HEK293 (cell line): ENCODE measurements around the gene DNAL4.
A peak's percentile ranks its signal among the peaks of the same experiment; 100 is the strongest.

Experiments
- HOXC10 ChIP-seq: sonication (generic); formaldehyde crosslinking; IDR thresholded peaks from 2 replicates; pipeline ENCODE4 v1.8.1; 2023; ENCODE audit warnings: mild to moderate bottlenecking, missing genetic modification reagents
- IKZF3 ChIP-seq: fragments of 450-650 bp; IDR thresholded peaks from 2 replicates; pipeline ENCODE4 v1.5.0; 2018; ENCODE audit warnings: missing biosample characterization, mild to moderate bottlenecking, missing genetic modification characterization, moderate library complexity
- MZF1 ChIP-seq: fragments of 450-650 bp; formaldehyde crosslinking; IDR thresholded peaks from 2 replicates; pipeline ENCODE4 v1.5.1; 2017; ENCODE audit warnings: missing biosample characterization, missing genetic modification characterization, borderline replicate concordance
- ZNF157 ChIP-seq: fragments of 450-650 bp; formaldehyde crosslinking; IDR thresholded peaks from 2 replicates; pipeline ENCODE4 v1.5.1; 2016; ENCODE audit warnings: missing biosample characterization, missing genetic modification characterization
- ZNF169 ChIP-seq: fragments of 450-650 bp; formaldehyde crosslinking; IDR thresholded peaks from 2 replicates; pipeline ENCODE4 v1.5.1; 2016; ENCODE audit warnings: missing biosample characterization, missing genetic modification characterization
- ZNF202 ChIP-seq: fragments of 450-650 bp; formaldehyde crosslinking; IDR thresholded peaks from 2 replicates; pipeline ENCODE4 v1.5.1; 2016; ENCODE audit warnings: missing biosample characterization, missing genetic modification characterization, borderline replicate concordance
- ZNF221 ChIP-seq: fragments of 450-650 bp; formaldehyde crosslinking; IDR thresholded peaks from 2 replicates; pipeline ENCODE4 v1.5.1; 2017; ENCODE audit warnings: missing biosample characterization, missing genetic modification characterization, borderline replicate concordance
- ZNF266 ChIP-seq: fragments of 450-650 bp; formaldehyde crosslinking; IDR thresholded peaks from 2 replicates; pipeline ENCODE4 v1.5.1; 2016; ENCODE audit warnings: missing biosample characterization, missing genetic modification characterization, low read depth
- ZNF354C ChIP-seq: fragments of 450-650 bp; formaldehyde crosslinking; IDR thresholded peaks from 2 replicates; pipeline ENCODE4 v1.5.1; 2016; ENCODE audit warnings: missing biosample characterization, missing genetic modification characterization, low read depth, borderline replicate concordance
- ZNF366 ChIP-seq: fragments of 450-650 bp; formaldehyde crosslinking; conservative IDR thresholded peaks from 2 replicates; pipeline ENCODE4 v1.5.1; 2016; ENCODE audit warnings: missing biosample characterization, missing genetic modification characterization
- ZNF544 ChIP-seq: fragments of 450-650 bp; formaldehyde crosslinking; IDR thresholded peaks from 2 replicates; pipeline ENCODE4 v1.5.0; 2017; ENCODE audit warnings: missing biosample characterization, missing genetic modification characterization
- ZNF549 ChIP-seq: fragments of 450-650 bp; IDR thresholded peaks from 2 replicates; pipeline ENCODE4 v1.5.1; 2018; ENCODE audit warnings: missing biosample characterization, missing genetic modification characterization, mild to moderate bottlenecking, inconsistent platforms, moderate library complexity
- ZNF585B ChIP-seq: fragments of 450-650 bp; formaldehyde crosslinking; IDR thresholded peaks from 2 replicates; pipeline ENCODE4 v1.5.1; 2016; ENCODE audit warnings: missing biosample characterization, missing genetic modification characterization
- ZNF610 ChIP-seq: fragments of 450-650 bp; formaldehyde crosslinking; IDR thresholded peaks from 2 replicates; pipeline ENCODE4 v1.5.1; 2016; ENCODE audit warnings: missing biosample characterization, missing genetic modification characterization, borderline replicate concordance
- ZNF747 ChIP-seq: fragments of 450-650 bp; formaldehyde crosslinking; IDR thresholded peaks from 2 replicates; pipeline ENCODE4 v1.5.1; 2016; ENCODE audit warnings: missing biosample characterization, missing genetic modification characterization
- ZNF785 ChIP-seq: fragments of 450-650 bp; formaldehyde crosslinking; IDR thresholded peaks from 2 replicates; pipeline ENCODE4 v1.5.1; 2016; ENCODE audit warnings: missing biosample characterization, missing genetic modification characterization
- ZNF837 ChIP-seq: fragments of 450-650 bp; formaldehyde crosslinking; IDR thresholded peaks from 2 replicates; pipeline ENCODE4 v1.5.1; 2016; ENCODE audit warnings: missing biosample characterization, missing genetic modification characterization
- TF ChIP-seq, protein P1 (sequence below): fragments of 450-650 bp; formaldehyde crosslinking; IDR thresholded peaks from 2 replicates; pipeline ENCODE4 v1.5.0; 2017; ENCODE audit warnings: missing biosample characterization, missing genetic modification characterization, borderline replicate concordance
- TF ChIP-seq, protein P2 (sequence below): fragments of 450-650 bp; formaldehyde crosslinking; IDR thresholded peaks from 2 replicates; pipeline ENCODE4 v1.5.1; 2016; ENCODE audit warnings: missing biosample characterization, missing genetic modification characterization
- TF ChIP-seq, protein P3 (sequence below): fragments of 450-650 bp; formaldehyde crosslinking; IDR thresholded peaks from 2 replicates; pipeline ENCODE4 v1.5.1; 2016; ENCODE audit warnings: missing biosample characterization, missing genetic modification characterization, borderline replicate concordance
- TF ChIP-seq, protein P4 (sequence below): fragments of 450-650 bp; IDR thresholded peaks from 2 replicates; pipeline ENCODE4 v1.5.1; 2018; ENCODE audit warnings: missing biosample characterization, missing genetic modification characterization
- TF ChIP-seq, protein P5 (sequence below): fragments of 450-650 bp; formaldehyde crosslinking; IDR thresholded peaks from 2 replicates; pipeline ENCODE4; 2016; ENCODE audit warnings: missing biosample characterization, missing genetic modification characterization
- TF ChIP-seq, protein P6 (sequence below): fragments of 450-650 bp; formaldehyde crosslinking; IDR thresholded peaks from 2 replicates; pipeline ENCODE4 v1.5.1; 2016; ENCODE audit warnings: missing biosample characterization, missing genetic modification characterization, low read depth
- TF ChIP-seq, protein P7 (sequence below): fragments of 450-650 bp; formaldehyde crosslinking; IDR thresholded peaks from 2 replicates; pipeline ENCODE4 v1.5.1; 2017; ENCODE audit warnings: missing biosample characterization, missing genetic modification characterization

The DNAL4 gene

DNA sequence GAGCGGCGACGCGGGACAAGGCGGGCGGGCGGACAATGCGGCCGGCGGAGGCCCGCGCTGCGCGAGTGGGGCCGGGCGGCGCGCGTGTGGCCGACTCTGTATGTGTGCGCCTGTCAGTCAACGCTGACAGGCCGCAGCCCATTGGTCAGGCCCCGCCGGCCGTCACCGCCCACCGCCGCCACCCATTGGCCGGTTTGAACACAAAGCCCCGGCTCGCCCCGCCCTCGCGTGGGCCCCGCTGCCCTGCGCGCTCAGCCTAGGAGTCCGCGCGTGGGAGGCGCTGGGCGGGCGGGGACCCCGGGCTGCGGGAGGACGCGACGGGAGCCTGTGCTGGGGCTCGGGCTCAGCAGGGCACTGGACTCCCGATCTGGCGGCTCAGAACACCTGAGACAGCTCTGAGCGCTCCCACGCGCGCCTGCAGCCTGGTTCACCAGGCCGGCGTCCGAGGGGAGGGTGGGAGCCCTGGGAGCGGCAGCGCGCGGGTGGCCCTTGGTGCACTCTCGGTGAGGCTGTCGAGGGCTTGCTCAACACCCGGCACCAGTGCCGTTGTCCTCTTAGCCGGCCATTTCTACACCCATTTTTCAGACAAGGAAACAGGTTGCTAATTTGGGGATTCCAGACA is 37.9 kb downstream of the DNAL4 start, which contains the start of gene SUN2 (continued):
- TF ChIP-seq ZNF544 (tag by site-specific recombination): no peak
- no peak for TF ChIP-seq ZNF169 (tag by site-specific recombination)
- TF ChIP-seq ZNF610 (tag by site-specific recombination): no peak
- TF ChIP-seq ZNF549 (tag by site-specific recombination): no peak
- peak; percentile 74; the same call in 1 of the 2 replicates for TF ChIP-seq ZNF785 (tag by site-specific recombination)
- TF ChIP-seq, protein P1, sequence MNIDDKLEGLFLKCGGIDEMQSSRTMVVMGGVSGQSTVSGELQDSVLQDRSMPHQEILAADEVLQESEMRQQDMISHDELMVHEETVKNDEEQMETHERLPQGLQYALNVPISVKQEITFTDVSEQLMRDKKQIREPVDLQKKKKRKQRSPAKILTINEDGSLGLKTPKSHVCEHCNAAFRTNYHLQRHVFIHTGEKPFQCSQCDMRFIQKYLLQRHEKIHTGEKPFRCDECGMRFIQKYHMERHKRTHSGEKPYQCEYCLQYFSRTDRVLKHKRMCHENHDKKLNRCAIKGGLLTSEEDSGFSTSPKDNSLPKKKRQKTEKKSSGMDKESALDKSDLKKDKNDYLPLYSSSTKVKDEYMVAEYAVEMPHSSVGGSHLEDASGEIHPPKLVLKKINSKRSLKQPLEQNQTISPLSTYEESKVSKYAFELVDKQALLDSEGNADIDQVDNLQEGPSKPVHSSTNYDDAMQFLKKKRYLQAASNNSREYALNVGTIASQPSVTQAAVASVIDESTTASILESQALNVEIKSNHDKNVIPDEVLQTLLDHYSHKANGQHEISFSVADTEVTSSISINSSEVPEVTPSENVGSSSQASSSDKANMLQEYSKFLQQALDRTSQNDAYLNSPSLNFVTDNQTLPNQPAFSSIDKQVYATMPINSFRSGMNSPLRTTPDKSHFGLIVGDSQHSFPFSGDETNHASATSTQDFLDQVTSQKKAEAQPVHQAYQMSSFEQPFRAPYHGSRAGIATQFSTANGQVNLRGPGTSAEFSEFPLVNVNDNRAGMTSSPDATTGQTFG (tag by site-specific recombination): no peak
- TF ChIP-seq IKZF3 (tag by site-specific recombination): no peak
- TF ChIP-seq HOXC10 (CRISPR knock-in tag): 0 out of 2 replicates have a peak, but pooled peaks have one; percentile 78
- no peak for TF ChIP-seq ZNF585B (tag by site-specific recombination)
- TF ChIP-seq ZNF354C (tag by site-specific recombination): no peak
- TF ChIP-seq ZNF366 (tag by site-specific recombination): no peak
- no peak for TF ChIP-seq ZNF157 (tag by site-specific recombination)
- TF ChIP-seq ZNF202 (tag by site-specific recombination): no peak
- TF ChIP-seq, protein P2, sequence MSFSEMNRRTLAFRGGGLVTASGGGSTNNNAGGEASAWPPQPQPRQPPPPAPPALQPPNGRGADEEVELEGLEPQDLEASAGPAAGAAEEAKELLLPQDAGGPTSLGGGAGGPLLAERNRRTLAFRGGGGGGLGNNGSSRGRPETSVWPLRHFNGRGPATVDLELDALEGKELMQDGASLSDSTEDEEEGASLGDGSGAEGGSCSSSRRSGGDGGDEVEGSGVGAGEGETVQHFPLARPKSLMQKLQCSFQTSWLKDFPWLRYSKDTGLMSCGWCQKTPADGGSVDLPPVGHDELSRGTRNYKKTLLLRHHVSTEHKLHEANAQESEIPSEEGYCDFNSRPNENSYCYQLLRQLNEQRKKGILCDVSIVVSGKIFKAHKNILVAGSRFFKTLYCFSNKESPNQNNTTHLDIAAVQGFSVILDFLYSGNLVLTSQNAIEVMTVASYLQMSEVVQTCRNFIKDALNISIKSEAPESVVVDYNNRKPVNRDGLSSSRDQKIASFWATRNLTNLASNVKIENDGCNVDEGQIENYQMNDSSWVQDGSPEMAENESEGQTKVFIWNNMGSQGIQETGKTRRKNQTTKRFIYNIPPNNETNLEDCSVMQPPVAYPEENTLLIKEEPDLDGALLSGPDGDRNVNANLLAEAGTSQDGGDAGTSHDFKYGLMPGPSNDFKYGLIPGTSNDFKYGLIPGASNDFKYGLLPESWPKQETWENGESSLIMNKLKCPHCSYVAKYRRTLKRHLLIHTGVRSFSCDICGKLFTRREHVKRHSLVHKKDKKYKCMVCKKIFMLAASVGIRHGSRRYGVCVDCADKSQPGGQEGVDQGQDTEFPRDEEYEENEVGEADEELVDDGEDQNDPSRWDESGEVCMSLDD (tag by site-specific recombination): no peak
- no peak for TF ChIP-seq ZNF266 (tag by site-specific recombination)
- TF ChIP-seq, protein P3, sequence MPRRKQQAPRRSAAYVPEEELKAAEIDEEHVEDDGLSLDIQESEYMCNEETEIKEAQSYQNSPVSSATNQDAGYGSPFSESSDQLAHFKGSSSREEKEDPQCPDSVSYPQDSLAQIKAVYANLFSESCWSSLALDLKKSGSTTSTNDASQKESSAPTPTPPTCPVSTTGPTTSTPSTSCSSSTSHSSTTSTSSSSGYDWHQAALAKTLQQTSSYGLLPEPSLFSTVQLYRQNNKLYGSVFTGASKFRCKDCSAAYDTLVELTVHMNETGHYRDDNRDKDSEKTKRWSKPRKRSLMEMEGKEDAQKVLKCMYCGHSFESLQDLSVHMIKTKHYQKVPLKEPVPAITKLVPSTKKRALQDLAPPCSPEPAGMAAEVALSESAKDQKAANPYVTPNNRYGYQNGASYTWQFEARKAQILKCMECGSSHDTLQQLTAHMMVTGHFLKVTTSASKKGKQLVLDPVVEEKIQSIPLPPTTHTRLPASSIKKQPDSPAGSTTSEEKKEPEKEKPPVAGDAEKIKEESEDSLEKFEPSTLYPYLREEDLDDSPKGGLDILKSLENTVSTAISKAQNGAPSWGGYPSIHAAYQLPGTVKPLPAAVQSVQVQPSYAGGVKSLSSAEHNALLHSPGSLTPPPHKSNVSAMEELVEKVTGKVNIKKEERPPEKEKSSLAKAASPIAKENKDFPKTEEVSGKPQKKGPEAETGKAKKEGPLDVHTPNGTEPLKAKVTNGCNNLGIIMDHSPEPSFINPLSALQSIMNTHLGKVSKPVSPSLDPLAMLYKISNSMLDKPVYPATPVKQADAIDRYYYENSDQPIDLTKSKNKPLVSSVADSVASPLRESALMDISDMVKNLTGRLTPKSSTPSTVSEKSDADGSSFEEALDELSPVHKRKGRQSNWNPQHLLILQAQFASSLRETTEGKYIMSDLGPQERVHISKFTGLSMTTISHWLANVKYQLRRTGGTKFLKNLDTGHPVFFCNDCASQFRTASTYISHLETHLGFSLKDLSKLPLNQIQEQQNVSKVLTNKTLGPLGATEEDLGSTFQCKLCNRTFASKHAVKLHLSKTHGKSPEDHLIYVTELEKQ: 0 out of 2 replicates have a peak, but pooled peaks have one; percentile 28
- no peak for TF ChIP-seq ZNF221 (tag by site-specific recombination)
- no peak for TF ChIP-seq ZNF837 (tag by site-specific recombination)
- TF ChIP-seq ZNF747 (tag by site-specific recombination): no peak
- TF ChIP-seq, protein P4, sequence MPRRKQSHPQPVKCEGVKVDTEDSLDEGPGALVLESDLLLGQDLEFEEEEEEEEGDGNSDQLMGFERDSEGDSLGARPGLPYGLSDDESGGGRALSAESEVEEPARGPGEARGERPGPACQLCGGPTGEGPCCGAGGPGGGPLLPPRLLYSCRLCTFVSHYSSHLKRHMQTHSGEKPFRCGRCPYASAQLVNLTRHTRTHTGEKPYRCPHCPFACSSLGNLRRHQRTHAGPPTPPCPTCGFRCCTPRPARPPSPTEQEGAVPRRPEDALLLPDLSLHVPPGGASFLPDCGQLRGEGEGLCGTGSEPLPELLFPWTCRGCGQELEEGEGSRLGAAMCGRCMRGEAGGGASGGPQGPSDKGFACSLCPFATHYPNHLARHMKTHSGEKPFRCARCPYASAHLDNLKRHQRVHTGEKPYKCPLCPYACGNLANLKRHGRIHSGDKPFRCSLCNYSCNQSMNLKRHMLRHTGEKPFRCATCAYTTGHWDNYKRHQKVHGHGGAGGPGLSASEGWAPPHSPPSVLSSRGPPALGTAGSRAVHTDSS (tag by site-specific recombination): no peak
- TF ChIP-seq, protein P5, sequence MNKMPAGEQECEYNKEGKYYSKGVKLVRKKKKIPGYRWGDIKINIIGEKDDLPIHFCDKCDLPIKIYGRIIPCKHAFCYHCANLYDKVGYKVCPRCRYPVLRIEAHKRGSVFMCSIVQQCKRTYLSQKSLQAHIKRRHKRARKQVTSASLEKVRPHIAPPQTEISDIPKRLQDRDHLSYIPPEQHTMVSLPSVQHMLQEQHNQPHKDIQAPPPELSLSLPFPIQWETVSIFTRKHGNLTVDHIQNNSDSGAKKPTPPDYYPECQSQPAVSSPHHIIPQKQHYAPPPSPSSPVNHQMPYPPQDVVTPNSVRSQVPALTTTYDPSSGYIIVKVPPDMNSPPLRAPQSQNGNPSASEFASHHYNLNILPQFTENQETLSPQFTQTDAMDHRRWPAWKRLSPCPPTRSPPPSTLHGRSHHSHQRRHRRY: no peak
- TF ChIP-seq, protein P6, sequence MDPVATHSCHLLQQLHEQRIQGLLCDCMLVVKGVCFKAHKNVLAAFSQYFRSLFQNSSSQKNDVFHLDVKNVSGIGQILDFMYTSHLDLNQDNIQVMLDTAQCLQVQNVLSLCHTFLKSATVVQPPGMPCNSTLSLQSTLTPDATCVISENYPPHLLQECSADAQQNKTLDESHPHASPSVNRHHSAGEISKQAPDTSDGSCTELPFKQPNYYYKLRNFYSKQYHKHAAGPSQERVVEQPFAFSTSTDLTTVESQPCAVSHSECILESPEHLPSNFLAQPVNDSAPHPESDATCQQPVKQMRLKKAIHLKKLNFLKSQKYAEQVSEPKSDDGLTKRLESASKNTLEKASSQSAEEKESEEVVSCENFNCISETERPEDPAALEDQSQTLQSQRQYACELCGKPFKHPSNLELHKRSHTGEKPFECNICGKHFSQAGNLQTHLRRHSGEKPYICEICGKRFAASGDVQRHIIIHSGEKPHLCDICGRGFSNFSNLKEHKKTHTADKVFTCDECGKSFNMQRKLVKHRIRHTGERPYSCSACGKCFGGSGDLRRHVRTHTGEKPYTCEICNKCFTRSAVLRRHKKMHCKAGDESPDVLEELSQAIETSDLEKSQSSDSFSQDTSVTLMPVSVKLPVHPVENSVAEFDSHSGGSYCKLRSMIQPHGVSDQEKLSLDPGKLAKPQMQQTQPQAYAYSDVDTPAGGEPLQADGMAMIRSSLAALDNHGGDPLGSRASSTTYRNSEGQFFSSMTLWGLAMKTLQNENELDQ: no peak
- no peak for TF ChIP-seq MZF1 (tag by site-specific recombination)
- TF ChIP-seq, protein P7, sequence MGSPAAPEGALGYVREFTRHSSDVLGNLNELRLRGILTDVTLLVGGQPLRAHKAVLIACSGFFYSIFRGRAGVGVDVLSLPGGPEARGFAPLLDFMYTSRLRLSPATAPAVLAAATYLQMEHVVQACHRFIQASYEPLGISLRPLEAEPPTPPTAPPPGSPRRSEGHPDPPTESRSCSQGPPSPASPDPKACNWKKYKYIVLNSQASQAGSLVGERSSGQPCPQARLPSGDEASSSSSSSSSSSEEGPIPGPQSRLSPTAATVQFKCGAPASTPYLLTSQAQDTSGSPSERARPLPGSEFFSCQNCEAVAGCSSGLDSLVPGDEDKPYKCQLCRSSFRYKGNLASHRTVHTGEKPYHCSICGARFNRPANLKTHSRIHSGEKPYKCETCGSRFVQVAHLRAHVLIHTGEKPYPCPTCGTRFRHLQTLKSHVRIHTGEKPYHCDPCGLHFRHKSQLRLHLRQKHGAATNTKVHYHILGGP: no peak
